ENCODE results near the gene PELI1.

Gene PELI1

DNA sequence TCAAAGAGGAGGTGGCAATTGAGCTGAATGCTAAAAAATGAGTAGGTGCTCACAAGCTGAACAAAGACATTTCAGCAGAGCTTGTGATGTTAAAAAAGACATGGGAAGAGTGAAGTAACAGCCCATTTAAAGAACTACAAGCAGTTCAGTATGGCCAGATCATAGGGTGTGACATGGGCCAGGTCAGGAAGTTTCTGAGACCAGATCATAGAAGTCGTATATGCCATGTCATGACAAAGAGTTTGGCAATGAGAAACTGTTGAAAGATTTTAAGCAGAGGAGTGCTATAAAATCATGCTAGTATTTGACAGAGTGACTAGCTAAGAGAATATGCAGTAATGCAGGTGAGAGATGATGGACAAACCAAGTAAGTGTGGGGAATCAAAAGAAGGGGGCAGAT is 7.3 kb upstream of the PELI1 start:
- DNase-seq, result no peak

DNA sequence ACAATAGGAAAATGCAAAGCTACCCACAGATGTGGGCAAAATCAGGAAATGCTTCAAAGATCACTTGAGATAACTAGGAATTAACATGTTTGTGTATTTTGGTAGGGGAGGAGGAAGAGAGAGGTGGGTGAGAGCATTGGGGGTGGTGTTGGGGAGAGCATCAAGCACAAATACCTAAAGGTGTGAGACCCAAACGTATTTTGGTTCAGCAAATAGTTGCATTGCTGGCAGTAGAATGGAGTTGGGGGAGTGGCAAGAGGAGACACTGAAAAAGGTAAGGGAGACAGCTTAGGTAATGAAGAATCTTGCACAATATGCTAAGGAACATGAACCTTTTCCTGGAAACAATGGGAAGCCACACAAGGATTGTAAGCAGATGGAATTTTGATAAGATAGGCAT is 1.5 kb upstream of the PELI1 start:
- no peak for DNase-seq

- no peak for DNase-seq
Measured at GRCh38 chr2:64145119-64145518, 899 bp upstream of the PELI1 start.

DNA sequence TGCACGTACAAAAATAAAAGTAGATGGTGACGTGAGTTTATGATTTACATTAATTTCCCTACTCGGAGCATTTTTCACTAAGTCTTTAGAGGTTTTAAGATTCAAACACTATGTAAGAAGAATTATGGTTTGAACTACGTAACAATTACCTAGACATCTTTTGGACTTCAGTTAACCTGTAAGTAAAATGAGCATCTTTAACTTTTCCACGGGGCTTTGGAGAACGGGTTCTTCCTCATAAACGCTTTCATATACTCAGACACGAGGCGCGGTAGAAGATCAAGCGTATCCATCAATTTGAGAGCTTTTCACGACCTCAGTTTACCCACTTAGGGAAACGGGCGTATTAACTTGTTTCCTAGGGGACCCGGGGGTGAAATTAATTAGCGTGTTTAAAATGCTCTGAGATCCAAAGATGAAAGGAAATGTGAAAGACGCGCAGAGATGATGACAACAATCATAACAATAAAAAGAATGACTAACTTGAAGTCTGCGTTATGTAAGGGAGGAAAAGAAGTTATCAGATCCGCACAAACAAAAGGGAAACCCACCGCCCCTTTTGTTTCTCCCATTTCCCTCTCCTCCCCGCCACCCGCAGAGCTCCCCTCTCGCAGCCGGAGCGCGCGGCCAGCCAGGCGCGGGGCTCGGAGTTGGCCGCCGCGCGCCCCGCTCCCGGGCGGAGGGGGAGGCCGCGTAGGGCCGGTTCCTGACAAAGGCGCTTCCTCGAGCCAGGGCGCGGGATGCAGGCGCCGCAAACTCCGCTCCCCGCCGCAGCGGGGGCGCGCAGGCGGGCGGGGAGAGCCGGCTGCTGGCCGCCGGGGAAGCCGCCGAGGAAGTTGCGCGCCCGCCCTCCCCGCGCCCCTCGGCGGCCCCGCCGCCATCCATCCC is 807 bp downstream of the PELI1 start:
- DNase-seq, result no peak

DNA sequence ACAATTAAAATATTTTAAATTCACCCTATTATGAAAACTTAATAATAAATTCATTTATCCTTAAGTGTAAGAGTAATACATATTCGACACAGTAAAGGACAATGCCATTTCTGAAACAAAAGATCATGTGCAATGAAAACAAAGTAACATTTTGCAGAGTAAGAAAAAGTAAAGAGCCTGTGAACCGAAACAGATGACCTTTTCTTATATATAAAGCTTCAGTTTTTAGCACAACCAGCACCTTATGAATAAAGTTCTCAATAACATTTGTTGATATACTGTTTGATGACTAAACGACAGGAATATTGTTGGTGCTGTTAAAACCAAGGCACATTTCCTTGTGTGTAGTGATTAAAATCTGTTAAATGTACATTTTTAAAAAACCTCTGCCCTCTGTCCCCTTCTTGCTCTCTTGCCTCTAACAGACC is 1.5 kb downstream of the PELI1 start:
- no peak for DNase-seq

- no peak for DNase-seq
Measured at GRCh38 chr2:64141674-64142405, 2.4 kb downstream of the PELI1 start.

GRCh38 chr2:64140665-64141200 is 3.5 kb downstream of the PELI1 start:
- DNase-seq, result no peak

DNA sequence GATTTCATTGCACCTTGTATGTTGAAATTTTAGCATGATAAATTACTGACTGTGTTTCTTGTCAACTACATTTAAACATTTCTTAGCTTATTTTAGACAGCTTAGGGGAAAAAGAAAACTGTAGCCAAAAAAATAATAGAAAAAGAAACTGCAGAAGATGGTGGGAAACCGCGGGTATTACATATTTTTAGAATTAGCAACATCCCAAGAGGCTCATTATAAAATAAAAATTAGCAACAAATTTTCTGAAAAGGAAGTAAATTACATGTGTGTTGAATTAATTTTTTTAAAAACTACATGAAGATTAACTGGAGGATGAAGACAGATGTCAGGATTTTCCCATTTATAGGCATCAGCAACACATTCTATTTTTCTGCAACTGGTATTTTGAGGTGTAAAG is 4.3 kb downstream of the PELI1 start:
- no peak for DNase-seq

GRCh38 chr2:64137996-64138395 is 6.2 kb downstream of the PELI1 start:
- no peak for DNase-seq

- DNase-seq, result no peak
Measured at GRCh38 chr2:64137567-64137966, 6.7 kb downstream of the PELI1 start.

- DNase-seq, result no peak
Measured at GRCh38 chr2:64135421-64135820, 8.8 kb downstream of the PELI1 start.

GRCh38 chr2:64134813-64135212 is 9.4 kb downstream of the PELI1 start:
- no peak for DNase-seq

- no peak for DNase-seq
Measured at GRCh38 chr2:64133828-64134227, 10.4 kb downstream of the PELI1 start.

DNA sequence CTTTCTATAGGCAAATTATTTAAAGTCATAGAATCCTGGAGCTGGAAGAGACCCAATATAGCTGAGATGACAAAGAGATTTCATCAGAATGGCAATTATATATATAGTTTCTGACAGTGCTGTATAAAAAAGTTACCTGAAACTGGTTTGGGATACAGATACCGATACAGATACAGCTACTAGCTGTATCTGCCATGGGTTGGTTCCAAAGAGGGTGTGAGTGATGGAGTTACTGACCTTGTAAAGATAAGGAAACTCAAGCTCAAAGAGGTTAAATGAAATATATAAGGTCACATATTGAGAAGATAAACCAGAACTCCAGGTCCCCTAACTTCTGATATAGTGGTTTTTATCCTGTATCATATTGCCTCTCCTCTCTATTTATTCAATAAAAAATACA is 10.9 kb downstream of the PELI1 start:
- no peak for DNase-seq

GRCh38 chr2:64130333-64130732 is 13.9 kb downstream of the PELI1 start:
- no peak for DNase-seq

DNA sequence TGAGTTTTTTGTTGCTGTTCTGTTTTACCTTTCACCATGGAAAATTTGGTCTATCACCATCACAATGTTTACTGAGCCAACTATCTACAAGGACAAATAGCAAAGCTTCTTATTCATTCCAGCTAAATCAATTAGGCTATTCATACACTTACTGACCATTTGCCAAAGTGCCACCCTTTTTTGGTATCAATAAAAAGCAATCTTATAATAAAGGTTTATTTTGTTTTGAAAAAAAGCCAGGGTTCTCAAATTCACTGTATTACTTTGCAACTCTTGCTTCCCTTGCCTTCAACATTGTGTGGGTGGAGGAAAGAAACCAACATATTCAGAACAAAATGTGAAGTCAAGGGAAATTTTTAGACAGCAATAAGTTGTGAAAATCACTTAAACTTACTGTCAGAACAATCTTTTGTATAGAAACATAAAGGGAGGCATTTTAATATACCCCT is 15.3 kb downstream of the PELI1 start:
- no peak for DNase-seq

DNA sequence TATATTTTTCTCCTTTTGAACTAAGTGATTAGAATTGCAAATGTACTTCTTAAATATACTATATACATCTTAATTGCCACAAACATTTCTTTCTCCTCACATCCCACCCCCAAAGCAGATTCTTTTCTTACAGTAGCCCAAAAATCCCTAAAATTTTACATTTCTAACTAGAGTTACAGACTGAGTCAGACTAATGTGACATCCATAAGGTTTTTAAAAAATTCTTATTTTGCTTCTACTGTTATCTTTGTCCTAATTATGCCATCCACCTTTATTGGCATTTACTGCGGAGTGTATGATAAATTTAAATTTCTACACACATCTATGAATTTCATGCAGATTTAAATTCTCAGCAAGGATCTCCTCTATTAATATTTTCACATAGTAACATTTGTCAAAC is 15.8 kb downstream of the PELI1 start:
- DNase-seq, result no peak

DNA sequence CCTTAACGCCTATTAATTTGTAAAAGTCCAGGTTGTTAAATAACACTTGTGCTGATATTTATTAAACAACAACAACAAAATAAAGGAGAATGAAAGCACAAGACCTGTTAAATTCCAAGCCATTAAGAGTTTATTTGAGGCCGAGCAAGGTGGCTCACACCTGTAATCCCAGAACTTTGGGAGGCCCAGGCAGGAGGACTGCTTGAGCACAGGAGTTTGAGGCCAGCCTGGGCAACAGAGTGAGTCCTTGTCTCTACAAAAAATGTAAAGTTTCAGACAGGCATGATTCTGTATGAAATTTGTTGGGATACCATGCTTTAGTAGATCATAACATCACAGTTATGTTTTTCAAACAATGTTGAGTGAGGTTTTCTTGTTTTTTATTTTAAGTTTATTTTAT is 17.1 kb downstream of the PELI1 start:
- DNase-seq, result no peak

DNA sequence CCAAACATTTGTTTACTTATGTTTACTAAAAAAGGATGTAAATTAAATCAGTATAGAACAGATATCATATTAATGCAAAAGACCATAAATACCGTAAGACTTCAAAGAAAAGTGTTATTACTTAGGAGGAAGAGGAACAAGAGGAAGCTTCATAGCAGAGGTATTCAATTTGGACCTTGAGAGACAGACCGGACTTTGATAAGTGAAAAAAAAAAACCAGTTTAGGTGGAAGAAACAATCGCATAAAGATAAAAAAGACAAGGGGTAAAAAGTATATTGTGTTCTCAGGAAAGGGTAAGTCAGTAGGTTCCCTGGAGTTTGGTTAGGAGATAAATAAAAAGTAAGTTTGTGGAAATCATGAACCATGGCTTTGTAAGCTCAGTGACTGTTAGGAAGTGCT is 17.6 kb downstream of the PELI1 start:
- no peak for DNase-seq

DNA sequence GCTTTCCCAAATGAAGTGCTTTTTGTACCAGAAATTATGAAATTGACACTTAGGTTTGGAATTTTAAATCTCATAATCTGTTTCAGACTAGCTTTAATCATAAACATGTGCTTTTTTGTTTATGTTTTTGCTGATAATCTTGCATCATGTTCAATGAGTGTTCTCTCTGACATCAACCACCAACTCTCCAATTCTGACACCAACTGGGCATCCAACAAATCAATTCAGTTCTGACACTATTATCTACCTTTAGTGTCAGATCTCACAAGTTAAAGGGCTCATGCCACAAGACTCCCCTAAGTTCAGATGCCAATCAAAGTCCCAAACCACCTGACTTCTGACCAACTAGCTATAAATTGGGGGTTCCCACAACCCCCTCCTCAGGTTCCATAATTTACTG is 19.6 kb downstream of the PELI1 start:
- DNase-seq, result no peak

GRCh38 chr2:64124168-64124567 is 20.1 kb downstream of the PELI1 start:
- DNase-seq, result no peak

DNA sequence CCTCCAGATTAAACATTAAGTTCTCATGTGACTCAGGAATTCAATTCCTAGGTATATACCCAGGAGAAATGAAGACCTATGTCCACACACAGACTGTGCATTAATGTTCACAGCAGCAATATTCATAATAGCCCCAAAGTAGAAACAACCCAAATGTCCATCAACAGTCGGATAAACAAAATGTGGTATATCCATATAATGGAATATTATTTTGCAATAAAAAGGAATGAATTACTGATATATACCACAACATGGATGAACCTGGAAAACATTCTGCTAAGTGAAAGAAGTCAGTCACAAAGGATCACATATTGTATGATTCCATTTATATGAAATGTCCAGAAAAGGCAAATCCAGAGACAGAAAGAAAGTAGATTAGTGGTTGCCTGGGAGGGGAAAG is 20.5 kb downstream of the PELI1 start:
- no peak for DNase-seq

DNA sequence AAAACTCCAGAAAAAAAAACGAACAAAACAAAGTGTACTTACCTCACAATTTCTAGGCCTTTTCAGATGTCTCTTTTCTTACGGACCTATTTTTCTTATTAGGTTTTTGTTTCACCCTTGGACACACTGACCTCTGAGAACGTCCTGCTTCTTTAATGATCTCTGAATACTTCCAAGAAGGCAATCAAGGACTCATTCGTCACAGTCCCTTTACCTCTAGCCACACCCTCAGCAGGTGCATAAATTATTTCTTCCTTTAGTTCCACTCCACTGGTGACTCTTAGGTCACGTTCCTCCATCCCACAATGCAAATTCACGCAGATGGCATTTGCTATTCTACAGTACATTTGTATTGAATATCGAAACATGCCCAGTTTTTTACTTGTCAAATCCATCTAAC is 21.9 kb downstream of the PELI1 start:
- no peak for DNase-seq

- DNase-seq, result no peak
Measured at GRCh38 chr2:64120928-64121327, 23.3 kb downstream of the PELI1 start.

Data from NCI-H1436 treated with DMSO at 0.1 percent for 48 hours (cell line).